Stimulated activated CD8-positive, alpha-beta memory T cell treated with anti-CD3 and anti-CD28 coated beads, Interleukin-2, amount 100 ng/mL, for 48 hours (primary cell): Measurements from ENCODE around the gene MIA2.
"Not testable (repeated sequence)": the region's sequence is repeated elsewhere in the genome, so short reads cannot be mapped to it uniquely, and the experiment has no call there.

Experiments used
- DNase-seq, 2 donors: peaks; one replicate each; pipeline ENCODE4 v3.0.0-alpha.2; 2020; ENCODE audit warnings: low read depth in 2 of 2

The MIA2 gene

GRCh38 chr14:39229601-39230110 lies 4.1 kb upstream of the MIA2 start:
- DNase-seq: no peak

GRCh38 chr14:39230416-39231035 lies 3.2 kb upstream of the MIA2 start:
- DNase-seq: no peak

DNA sequence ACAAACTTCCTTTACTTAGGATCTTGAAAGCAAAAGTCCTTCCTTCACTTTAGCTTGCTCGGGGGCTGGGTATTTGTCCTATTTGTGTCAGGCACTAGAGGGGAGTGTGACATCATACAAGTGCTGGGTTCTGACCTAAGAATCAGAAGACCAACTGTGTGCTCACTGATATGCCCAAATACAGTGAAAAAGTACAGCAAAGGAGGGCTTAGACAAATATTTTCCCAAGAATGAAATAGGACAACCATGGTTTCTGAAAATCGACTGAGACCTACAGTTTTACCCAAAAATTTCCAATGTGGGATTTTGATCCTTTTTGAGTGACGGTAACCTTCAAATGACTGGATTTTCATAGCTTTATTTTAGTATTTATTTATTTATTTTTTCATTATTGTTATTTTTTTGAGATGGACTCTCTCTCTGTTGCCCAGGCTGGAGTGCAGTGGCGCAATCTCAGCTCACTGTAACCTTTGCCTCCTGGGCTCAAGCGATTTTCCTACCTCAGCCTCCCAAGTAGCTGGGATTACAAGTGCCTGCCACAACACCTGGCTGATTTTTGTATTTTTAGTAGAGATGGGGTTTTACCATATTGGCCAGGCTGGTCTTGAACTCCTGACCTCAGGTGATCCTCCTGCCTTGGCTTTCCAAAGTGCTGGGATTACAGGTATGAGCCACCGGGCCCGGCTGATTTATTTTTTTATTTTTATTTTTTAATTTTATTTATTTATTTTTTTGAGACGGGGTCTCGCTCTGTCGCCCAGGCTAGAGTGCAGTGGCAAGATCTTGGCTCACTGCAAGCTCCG lies 1.8 kb upstream of the MIA2 start:
- not testable (repeated sequence) for DNase-seq

DNA sequence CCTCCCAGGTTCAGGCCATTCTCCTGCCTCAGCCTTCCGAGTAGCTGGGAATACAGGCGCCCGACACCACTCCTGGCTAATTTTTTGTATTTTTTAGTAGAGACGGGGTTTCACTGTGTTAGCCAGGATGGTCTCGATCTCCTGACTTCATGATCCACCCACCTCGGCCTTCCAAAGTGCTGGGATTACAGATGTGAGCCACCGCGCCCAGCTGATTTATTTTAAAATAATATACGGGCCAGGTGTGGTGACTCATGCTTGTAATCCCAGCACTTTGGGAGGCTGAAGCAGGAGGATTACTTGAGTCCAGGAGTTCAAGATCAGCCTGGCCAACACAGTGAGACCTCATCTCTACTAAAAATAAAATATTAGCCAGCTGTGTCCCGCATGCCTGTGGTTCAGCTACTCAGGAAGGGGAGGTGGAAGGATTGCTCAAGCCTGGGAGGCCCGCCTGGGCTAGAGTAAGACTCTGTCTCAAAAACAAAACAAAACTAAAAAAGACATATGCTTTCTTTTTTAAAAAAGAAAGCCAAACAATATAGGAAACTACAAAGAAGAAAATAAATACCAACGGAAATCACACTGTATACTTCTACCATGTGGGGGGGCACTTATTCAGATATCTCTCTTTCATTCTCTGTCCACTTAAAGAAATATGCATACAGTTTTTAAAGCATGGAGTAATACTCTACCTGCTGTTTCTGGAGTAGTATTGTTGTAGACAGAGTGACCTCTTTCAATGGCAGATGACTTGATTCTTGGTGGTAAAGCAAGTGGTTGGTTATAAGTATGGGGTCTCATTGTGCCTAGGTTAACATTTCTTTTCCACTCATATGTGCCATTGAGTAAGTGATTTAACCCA lies 930 bp upstream of the MIA2 start:
- DNase-seq: no peak

DNA sequence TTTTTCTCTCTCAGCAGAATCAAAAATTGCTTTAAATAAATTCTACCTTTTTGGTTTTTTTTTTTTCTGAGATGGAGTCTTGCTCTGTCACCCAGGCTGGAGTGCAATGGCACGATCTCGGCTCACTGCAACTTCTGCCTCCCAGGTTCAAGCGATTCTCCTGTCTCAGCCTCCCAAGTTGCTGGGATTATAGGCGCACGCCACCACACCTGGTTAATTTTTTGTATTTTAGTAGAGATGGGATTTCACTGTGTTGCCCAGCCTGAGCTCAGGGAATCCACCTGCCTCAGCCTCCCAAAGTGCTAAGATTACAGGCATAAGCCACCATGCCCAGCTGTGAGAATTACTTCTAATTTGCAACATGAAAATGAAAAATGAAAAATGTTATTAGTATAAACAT lies 1.3 kb downstream of the MIA2 start:
- not testable (repeated sequence) for DNase-seq

- not testable (repeated sequence) for DNase-seq
Observed at GRCh38 chr14:39235466-39235865, 1.8 kb downstream of the MIA2 start.

GRCh38 chr14:39240769-39241168 lies 7.1 kb downstream of the MIA2 start:
- DNase-seq: no peak

- DNase-seq: no peak
Observed at GRCh38 chr14:39241637-39242036, 7.9 kb downstream of the MIA2 start.

DNA sequence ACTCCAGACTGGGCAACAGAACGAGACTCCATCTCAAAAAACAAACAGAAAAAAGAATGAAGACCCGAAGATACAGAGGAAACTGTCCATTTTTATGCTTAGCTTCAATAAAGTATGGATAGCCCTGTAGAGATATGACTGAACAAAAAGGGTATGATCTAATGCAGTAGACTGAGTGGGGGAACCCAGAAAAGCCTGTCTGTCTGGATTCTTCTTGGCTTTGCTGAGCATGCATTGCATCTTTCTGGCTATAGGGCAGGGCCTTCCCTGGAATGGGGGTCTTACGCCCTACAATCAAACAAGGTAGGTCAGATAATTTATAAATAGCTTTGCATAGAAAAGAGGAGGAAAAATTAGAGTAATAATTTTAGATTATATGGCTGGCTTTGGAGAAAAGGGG lies 10.1 kb downstream of the MIA2 start:
- DNase-seq: no peak

DNA sequence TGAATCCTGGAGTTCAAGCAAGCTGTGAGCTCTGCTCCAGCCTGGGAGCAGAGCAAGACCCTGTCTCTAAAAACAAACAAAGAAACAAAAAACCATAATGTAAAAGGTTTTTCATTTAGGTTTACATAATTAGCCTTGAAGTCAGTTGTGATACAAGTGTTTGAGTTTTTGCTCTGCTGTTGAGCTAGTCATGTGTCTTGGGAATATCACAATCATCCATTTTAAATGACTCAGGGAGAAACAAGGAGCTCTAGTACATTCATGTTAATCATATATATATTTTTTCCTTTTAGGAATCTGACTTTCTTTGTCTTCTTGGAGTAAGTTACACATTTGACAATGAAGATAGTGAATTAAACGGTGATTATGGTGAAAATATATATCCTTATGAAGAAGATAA lies 12.9 kb downstream of the MIA2 start:
- no peak for DNase-seq

DNA sequence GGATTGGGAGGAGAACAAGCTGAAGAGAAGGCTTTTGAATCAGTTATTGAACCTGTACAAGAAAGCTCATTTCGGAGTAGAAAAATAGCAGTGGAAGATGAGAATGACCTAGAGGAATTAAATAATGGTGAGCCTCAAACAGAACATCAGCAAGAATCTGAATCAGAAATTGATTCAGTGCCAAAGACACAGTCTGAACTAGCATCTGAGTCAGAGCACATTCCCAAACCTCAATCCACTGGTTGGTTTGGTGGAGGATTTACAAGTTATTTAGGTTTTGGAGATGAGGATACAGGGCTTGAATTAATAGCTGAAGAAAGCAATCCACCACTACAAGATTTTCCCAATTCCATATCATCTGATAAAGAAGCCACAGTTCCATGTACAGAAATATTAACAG lies 13.5 kb downstream of the MIA2 start:
- DNase-seq: no peak

DNA sequence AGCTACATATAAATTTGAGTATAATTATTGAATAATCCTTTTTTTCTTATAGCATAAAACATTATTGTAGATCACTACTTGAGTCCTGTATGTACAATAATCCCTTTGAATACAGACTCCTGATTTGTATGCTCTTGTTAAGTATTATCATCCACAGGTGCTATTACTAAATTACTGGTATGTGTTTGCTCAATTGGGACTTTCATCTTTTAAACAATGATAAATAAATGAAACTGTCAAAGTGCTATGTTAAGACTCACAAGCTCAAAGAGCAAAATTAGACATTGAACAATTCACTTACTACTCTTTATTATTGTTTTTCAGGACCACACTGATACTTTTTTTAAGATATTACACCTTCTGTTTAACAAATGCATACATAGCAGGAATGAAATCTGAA lies 17.8 kb downstream of the MIA2 start:
- DNase-seq: no peak

GRCh38 chr14:39257388-39257787 lies 23.7 kb downstream of the MIA2 start:
- not testable (repeated sequence) for DNase-seq

- DNase-seq: no peak
Observed at GRCh38 chr14:39258782-39259545, 25.2 kb downstream of the MIA2 start.

DNA sequence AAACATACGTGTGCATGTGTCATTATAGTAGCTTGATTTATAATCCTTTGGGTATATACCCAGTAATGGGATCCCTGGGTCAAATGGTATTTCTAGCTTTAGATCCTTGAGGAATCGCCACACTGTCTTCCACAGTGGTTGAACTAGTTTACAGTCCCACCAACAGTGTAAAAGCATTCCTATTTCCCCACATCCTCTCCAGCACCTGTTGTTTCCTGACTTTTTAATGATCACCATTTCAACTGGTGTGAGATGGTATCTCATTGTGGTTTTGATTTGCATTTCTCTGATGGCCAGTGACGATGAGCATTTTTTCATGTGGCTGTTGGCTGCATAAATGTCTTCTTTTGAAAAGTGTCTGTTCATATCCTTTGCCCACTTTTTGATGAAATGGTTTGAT lies 26.4 kb downstream of the MIA2 start:
- not testable (repeated sequence) for DNase-seq

- DNase-seq: not testable (repeated sequence)
Observed at GRCh38 chr14:39262214-39262613, 28.5 kb downstream of the MIA2 start.

DNA sequence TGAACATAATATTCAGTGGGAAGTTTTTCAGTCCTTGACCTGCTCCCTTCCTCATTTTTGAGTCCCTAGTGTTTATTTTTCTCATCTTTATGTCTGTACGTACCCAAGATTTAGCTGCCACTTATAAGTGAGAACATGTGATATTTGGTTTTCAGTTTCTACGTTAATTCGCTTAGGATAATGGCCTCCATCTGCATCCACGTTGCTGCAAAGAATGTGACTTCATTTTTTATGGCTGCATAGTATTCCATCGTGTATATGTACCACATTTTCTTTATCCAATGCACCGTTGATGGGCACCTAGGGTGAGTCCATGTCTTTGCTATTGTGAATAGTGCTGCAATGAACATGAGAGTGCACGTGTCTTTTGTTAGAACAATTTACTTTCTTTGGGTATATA lies 30.3 kb downstream of the MIA2 start:
- DNase-seq: no peak

DNA sequence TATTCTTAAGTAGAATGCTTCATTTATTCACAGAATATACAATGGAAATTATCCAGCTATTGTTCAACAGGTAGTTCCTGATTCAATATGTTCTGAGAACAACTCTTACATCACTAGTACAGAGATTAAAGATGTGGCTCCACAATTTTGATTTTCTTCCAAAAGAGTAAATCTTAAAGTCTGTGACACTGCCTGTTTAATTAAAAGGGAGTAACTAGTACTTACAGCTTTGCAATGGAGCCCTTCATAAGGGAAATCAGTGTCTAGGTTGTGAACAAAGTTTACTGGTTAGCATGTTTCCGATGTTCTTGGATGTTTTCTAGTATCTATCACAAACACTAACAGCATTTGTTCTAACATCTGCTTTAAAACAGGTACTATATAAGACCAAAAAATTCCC lies 30.8 kb downstream of the MIA2 start:
- DNase-seq: no peak

DNA sequence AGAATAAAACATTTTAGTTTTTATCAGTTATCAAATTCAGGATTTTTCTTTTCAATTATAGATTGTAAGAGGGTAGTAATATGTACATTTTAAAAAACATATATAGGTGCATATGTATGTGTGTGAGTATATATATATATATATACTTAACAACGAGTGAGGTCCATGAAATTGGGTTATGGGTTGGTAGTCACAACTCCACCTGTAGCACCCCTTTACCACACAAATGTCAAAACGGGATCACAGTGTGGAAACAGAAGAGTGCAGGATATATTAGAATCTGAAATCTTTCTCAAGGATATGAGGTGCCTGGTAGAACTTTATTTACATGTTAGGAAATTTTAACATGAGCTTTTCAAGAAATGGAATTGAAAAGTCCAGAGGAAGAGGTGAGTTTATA lies 31.3 kb downstream of the MIA2 start:
- no peak for DNase-seq

- DNase-seq: no peak
Observed at GRCh38 chr14:39265806-39266524, 32.2 kb downstream of the MIA2 start.

DNA sequence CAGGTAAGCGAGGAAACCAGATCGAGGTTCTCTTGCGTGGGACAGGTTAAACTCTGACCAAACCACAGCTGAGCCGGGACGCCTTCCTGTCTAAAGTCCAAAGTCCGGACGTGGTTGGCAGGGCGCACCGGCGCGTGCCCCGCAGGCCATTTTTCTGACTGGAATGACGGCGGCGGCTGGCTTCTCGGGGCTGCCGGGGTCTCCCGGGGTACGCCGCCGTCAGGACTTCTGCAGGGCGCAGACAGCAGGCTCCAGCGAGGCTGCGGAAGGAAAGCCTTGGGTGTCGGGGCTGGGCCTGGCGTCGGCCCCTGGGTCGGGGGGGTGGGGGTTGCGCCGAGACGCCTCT lies 32.8 kb downstream of the MIA2 start:
- DNase-seq: peak in 1 of 2 donors; percentile 20
